Measurements from ENCODE around the gene RAB3C.

Gene RAB3C

DNA sequence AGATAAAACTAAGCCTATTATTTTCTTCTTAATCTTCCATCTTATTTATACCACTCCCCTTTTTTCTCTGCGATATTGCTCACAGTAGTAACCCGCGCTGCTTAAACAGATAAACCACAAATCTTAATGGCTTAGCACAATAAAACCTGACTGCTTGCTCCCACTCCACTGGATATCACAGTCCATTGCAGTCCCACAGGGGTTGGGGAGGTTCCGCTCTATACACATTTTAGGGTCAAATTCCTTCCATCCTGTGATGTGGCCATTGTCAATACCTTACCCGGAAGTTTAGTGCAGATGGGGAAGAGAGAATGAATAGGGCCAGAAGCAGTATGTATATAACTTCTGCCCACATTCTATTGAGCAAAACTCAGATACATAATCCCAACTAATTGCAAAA is 193.7 kb downstream of the RAB3C start:
- no peak for DNase-seq

DNA sequence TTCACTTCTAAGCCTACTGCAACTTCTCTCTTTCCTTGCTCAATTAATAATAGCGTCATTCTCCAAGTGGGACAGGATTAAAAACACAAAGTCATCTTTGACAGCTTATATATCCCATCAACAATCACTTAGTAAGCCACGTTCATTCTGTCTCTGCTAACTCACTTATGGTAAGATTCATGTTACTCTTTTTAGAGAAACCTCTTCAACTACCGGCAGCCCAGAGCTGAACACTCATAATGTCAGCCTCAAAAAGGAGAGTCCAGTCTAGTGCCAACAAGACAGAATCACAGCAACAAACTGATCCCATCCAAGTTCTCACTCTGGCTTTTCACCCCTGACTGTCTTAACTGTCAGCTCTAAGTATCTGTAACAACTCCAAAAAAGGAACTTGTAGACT is 196.0 kb downstream of the RAB3C start:
- DNase-seq, result no peak

DNA sequence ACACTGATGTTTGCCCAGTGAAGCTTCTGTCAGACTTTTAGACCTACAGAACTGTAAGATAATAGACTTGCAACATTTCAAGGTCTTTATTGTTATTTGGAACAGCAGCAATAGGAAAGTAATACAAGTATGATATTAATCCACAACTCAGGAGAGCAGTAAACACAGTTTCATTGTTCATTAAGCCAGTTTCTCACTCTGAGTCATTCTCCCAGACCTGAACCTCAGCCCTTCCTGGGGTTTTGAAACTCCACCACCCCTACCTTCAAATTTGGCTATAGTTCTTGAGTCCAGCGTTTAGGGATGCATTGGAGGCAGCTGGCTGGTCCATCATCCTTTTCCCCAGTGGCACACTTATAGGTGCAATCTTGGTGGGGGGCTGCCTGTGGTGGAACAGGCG is 203.2 kb downstream of the RAB3C start:
- no peak for DNase-seq

DNA sequence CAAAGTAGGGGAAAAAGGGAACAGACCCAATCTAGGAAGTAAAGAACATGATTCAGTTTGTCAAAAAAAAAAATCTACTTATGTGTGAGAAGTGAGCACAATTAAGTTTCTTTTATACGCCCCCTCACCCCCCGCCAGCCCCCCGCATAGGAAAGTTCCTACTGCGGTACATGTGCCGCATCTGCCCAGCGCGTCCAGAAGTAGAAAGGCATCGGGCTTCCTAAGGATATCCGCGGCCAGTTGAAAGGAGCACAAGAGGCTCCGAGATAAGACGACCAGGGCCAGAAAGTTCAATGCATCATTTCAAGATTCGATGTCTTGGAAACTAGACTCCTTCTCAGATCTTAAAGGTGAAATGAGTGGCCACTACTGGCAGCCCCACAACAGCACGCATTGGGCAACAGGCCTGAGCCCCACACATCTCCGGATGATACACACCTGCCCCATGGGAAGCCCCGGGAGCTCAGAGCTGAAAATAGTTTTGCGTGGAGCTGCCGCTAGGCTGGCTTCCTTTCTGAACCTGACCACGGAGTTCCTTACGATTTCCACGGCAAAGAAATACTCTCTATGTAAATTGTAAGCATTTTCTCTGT is 203.9 kb downstream of the RAB3C start:
- DNase-seq, result no peak

DNA sequence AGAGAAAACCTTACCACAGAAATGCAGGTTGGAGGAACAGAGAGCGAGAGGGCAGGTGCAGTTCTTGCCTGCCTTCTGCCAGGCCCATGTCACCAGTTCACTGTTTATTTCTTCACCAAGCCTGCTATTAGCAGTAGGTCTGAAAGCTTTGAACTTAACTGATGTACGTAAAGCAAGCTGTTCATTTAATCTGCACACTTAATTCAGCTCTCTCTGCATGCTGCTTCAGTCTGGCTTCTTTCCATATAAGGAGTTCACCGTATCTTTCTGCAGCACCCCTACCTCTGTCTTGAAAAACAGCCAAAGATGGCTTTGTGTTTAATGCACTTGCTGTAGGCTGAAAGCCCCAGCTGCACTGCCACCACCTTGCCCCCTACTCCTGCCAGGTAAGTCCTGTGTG is 205.1 kb downstream of the RAB3C start:
- no peak for DNase-seq

DNA sequence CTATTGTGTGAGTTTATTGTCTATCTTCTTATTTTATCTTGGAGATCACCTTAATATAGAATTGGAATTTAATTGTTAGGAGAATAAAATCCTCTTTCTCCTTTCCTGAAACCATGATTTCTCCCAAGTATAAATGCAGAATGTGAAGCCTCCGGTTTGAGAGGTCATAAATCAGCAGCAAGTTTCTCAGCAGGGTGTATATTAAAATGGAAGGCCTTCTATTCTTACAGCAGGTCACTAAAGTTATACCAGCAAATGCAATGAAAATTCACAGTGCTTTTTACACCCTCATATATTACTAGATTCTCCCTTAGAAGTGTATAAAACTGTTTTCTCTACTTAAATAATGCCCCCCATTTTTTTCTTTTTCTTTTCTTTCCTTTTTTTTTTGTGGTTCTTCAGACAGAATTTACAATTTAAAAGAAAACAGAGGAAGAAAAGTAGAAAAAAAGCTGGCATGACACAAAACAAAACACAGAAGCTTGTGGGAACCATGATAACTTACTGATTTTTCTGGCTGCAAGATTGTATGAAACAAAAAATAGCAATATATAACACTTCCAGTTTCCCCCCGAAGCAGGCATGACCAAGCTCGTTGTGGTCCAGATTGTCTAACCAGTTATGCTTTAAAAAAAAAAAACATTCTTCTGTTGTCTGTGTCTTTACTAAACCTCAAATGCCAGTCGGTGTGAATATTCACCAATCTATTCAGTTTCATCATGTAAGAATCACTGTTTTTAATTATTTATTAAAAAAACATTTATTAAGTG is 211.2 kb downstream of the RAB3C start:
- no peak for DNase-seq

DNA sequence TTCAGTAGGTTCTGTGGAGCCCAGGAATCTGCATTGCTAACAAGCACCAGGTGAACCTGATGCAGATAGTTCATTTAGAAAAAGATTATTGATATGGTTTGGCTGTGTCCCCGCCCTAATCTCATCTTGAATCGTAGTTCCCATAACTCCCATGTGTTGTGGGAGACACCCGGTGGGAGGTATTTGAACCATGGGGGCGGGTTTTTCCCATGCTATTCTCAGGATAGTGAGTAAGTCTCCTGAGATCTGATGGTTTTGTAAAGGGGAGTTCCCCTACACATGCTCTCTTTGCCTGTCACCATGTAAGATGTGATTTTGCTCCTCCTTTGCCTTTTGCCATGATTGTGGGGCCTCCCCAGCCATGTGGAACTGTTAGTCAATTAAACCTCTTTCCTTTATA is 212.0 kb downstream of the RAB3C start:
- DNase-seq, result no peak

DNA sequence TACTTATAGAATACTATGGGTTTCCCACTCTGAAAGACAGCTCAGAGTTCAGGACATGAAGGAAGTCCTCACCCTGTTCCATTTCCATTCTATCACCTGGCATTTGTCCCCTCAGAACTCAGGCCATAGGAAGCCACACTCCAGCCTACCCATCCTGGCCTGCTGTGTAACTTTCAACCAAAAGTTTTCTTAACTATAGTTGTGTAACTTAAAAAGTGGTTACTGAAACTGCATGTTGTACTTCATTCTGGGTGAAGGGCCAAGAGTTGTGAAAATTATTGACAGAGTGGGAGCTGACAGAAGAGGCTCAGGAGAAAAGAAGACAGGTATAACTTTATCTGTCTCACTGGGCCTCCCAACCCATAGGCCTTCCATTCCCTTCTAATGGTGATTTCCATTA is 212.5 kb downstream of the RAB3C start:
- DNase-seq, result no peak

DNA sequence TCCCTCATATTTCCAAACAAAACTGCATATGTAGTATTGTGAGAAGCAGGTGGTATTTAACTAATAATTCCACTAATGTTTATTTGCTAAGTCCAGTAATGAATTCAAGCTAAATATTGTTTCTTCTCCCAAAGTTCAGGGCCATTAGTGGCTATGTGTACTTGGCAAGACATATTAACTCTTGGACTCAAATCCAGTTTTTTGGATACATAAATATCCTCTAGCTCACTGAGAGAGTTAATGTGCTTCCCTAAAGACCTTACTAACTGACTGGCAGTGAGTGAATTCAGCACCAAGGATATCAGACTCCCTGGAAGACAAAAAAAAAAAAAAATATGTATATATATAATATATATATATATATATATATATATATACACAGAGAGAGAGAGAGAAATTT is 214.1 kb downstream of the RAB3C start:
- DNase-seq, result no peak

DNA sequence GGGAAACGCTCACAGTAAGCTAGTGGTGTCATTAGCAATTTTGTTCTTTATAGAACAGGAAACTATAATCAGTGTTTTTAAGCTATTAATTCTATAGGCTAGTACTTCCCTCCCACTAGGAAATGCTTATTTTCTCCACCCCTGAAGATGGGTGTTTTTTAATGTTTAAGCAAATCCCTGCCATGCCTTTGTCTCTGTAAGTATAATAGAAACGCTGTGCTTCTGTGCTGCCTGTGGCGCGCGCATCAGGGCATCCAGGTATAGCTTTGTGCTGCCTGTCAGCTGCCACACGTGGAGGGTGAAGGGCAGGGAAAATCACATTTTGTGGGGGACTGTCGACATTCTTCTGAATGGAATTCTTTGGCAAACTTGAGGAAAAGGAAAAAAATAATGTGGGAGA is 217.5 kb downstream of the RAB3C start:
- DNase-seq, result no peak

DNA sequence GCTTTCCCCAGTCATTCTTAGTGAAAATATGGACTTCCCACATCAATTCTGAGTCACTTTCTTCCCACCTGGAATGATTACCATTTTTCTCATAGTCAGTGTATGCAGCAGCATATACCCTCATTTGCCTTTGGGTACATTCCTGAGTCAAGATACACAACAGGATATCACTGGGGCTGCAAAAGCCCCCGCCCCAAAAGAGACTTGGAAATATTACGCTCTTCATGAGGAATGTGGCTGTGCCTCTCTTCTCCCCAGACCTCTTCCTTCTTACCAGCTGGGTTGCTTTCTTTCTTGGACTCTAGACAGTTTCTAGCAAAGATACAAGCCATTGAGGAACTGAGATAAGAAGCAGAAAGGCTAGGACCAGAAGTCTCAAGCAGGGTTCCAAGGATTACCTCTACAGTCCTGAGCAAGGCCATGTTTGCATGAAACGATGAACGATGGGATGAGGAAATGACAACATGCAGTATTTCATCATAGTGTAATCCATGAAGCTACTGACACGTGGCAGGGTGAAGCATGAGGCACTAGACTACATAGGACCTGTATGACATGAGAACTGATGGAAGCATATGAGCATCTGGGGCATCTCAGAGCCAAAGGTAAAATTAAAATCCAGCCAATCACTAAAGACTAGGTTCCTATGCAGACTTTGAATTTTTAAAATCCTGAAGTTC is 218.1 kb downstream of the RAB3C start:
- no peak for DNase-seq

DNA sequence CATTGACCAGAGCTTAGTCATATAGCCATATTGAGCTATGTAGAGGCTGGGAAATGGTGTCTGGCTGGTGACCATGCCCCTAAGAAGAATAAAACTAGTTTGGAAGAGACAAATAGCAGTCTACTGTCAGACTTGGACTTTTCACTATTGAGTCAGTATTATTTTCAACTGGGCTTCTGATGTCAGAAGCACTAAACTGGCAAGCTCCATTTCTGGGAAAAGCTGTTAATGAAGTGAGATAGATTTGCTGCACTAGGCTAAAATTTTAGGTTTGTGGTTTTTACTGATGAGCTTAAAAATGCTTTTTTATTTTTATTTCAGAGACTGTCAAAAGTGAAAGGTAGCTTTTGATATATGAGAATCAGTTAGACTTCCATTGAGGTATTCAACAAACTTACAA is 220.2 kb downstream of the RAB3C start:
- DNase-seq, result no peak

DNA sequence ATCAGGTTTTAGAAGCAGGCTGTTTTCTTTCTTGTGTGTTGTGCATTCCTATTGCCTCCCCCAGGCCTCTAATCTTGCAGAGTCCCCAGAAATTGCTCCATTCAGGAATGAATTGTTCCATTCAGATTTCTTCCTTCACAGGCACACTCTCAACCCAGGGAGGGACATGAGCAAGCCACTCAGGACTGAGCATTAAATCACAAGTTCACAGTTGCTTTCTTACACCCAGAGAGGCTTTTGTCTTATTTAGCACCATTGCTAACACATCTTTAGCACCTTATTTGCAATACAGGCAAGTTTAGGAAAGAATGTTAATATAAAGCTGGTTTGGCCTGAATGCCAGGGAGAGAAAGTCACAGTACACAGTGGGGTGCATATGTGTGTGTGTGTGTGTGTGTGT is 221.4 kb downstream of the RAB3C start:
- DNase-seq, result no peak

DNA sequence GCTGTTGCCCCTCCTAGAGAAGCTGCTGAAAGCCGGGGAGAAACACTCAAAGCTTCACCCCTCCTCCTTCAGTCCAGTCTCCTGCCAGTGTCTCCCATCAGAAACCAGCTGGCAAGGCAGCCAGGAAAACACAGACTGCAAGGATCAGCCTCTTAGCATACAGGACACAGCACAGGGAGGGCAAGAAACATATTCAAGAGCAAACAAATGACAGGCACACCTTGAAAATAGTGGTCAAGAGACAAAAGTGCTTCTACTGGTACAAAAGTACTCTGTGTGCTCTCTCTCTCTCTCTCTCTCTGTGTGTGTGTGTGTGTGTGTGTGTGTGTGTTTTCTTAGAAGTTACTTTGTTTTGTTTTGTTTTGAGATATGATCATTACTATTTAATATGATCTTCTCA is 227.2 kb downstream of the RAB3C start:
- DNase-seq, result no peak

DNA sequence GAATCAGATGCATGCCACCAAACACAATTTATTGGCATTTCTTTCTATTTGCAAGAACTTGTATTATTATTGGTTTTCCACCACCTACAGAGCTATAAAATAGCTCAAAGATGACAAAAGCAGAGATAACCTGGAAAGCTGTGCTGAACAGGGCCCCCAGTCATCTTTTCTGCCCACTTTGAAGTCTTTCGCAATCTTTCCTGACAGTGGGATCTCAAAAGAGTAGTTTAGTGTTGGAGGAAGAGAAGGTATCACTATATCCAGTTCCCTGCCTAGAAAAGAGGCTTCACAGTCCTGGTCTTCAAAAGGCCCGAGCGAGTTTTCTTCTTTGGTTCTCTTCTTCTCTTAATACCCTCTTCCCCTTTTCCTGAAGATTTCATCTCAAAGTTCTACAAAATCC is 231.0 kb downstream of the RAB3C start:
- DNase-seq, result no peak

DNA sequence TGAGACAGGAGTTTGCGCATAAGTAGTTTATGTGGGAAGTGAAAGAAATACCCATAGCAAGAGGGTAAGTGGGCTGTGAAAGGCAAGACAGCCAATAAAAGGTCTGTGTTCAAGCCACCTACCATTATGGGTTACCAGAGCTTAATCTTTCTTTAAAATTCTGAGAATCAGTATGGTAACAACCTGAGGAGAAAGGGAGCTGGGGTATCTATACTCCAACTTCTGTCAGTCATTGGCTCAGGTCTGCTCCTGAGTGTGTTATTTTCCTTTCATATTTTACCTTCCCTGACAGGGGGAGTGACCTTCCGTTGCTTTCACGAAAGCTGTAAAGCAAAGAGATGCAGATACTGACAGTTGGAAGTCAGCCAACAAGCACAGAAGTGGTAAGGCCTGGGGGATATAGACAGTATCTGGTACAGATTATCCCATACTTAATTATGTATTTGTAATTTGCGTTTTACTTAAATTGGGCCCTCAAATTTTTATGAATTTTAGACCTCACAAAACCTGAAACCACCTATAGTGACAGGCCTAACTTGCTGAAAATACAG is 233.4 kb downstream of the RAB3C start:
- no peak for DNase-seq

DNA sequence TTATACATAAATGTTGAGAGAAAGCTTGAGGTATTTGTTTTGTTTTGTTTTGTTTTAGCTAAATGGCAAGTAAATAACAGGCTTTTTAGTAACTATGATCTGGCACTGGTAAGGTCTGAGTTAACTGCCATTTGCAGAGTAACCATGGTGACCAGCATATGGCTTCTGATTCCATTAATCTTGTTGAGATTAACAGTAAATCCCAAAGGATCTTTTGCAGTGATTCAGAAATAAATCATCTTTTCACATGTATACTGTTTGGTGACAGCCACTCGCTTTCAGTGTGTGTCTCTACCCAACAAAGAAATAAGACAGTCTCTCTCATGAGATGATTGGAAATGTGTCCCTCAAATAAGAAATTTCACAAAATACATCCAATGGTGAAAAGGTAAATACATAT is 235.6 kb downstream of the RAB3C start:
- DNase-seq, result no peak

DNA sequence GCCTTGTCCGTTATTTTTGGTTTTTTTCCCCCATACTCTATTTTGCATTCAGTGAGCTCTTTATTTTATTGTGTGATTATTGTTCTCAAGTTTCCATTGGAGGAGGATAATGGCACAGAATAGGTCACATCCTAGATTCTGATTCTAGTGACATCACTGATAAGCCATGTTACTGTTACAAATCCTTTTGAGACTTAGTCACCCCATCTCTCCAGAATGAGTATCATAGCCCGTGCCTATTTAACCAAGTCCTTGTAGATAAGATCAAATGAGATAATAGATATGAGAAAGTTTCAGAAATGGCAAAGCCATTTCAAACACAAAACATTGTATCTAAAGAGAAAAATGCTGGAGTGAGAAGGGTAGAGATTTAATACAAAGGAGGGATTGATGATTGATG is 242.6 kb downstream of the RAB3C start:
- no peak for DNase-seq

DNA sequence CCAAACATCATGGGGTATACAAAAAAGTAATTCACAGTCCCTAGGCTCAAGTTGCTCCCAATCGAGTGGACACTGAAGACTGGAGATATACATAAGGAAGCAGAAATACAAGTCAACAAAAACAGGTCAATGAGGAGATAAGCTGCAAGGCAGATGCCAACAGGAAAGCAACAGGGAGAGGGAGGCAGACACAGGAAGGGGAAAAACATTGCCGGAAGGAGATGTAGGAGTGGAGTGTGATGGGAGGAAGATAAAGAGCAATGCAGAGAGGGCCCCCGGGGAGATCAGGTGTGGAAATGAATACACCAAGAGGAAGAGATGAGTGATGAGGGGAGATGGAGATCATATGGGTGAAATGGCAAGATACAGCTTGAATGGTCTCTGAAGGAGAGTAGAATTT is 243.0 kb downstream of the RAB3C start:
- no peak for DNase-seq

DNA sequence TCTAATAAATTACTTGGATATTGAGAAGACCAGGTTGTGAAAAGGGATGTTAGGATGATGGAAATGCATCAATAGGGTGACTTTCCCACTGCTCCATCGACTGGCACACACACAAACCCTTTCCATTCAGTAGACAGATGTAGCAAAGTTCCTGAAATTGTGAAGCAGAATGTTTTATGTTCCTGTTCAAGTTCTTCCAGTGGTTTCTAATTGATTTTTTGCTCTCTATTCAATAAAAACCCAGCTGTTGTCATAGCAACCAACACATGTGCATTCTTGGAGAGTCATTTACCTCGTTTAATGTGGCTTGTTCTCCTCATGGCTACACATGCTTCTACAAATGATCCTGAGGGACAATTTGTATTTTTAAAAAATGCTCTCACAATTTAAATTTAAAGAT is 244.6 kb downstream of the RAB3C start:
- no peak for DNase-seq

DNA sequence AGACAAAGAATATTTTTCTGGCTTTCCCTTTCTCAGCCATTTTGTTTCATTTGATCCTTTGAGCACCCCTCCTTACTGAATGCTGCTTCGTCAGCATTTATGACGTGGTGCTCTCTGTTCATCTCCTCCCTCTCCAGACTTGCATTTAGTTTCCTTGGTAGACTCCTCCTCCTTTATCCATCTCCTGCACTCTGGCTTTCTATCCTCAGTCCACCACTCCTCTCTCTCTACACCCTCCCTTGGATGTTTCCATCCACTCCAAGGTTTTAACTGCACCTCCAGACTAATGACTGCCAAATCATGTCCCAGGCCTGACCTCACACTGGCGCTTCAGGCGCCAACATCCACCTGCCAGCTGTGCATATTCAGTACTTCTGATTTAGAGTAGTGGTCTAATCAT is 245.4 kb downstream of the RAB3C start:
- no peak for DNase-seq

DNA sequence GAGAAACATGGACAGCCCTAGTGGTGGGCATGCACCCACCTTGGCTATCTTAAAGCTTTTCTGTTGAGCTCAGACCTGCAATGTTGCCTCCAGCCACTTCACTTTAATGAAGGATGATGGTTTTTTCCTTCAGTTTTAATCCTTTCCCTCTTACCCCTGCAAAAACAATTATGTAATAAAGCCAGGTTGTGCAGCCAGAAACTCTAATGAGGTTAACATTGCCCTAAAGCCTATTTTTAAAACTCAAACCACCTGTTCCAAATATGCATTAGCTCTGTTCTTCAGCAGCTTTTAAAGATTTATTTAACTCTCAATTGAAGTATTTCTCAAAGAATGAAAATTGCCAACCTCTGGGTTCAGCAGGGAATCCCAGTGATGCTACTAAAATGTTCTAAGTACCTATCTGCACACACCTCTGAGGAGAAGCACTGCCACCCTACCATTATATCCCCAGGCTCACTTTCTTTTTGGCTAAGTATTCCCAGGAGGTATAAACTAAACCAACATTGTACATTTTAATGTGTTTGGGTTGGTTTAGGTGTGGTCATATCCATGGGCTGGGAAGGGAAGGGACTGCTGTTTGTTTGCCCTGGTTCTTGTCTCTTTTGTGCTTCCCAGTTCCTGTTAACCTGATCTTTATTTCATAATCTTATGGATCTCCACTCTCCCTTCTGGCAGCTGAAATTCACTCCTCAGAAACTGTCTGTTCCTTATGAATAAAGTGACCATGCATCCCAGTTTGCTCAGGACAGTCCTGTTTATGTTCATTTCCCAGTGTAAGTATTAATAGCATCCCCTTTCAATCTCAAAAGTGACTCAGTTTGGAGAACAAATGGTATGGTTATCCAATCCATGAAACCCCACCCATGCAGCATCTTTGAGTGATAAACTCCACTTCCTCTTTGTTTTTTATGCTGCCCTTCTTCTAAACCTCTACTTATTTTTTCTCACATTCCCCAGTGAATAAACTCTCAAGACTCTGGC is 251.7 kb downstream of the RAB3C start:
- DNase-seq, result no peak

DNA sequence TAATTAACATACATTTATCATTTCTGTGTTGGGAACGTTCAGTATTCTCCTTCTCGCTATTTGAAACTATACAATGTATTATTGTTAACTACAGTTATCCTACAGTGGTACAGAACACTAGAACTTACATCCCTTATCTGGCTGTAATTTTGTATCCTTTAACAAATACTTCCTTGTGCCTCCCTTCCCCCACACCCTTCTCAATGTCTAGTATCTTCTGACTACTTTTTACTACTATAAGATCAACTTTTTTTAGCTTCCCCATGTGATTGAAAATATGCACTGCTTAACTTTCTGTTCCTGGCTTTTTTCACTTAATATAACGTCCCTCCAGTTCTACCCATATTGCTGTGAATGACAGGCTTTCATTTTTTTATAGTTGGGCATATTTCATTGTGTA is 253.5 kb downstream of the RAB3C start:
- DNase-seq, result no peak
